ENCODE data around the gene ASB2. TPM values are rescaled to one million over a fixed set of nuclear protein-coding genes. Genes with fewer than 3 reads are reported as not detected.

Gene ASB2
- total RNA-seq, 1 donor = 1.1 TPM

DNA sequence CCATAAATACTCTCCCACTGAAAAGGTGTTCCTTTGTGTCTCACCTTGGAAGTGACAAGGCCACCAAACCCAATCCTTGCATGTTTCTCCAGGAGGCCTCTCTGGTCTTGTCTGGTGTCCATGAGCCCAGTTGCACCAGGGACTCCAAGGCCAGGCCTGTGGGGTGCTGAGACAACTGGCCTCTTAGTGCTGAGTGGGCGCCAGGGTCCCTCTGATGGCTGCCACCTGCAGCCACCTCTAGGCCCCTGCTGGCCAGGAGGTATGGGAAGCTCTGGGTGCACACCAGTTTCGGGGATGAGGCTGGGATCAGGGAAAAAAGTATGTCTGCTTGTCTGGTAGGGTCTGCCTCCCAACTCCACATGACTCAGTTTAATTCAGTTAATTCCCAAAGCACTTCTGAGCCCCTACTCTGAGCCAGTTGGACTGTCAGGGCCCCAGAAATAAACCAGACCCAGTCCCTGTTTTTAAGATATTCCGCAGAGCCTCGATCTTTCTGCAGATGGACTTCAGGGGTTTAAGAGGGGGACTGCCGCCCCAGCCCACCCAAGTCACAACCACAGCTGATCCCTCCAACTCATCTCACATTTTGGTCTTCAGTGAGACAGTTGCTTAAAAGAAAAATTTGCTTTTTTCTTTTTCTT lies 64.3 kb downstream of the ASB2 start:
- no peak for DNase-seq (ENCODE audit: low read depth in 2 of 3, low spot score in 2 of 3)

DNA sequence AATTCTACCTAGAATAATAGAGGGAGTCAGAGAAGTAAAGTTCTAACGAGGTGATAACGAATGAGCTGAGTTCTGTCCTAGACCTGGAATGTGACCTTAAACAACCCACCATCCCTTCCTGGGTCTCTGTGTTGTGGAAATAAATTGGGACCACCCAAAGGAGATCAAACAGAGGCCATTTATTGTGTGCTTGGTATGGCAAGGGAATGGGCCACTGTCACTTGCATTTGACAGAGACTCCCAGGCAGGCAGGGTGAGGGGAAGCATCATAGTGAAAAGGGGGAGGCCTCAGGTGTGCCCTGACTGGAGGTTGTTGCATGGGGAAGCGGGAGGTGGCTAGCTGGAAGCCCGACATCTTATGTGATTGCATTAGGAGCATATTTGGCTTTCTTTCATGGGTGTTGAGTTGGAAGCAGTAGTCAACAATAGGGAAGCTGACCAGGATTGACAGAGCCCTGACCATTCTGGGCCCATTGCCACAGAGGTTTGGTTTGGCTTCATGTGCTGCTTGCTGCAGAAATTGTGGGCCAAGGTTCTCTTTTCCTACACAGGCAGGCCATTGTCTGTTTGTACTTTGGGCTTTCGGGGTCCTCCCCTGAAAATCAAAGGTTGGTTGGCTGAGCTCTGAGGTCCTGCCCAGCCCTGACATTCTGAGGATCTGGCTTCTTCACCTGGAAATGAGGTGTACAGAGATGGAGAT lies 66.8 kb downstream of the ASB2 start:
- DNase-seq (ENCODE audit: low read depth in 2 of 3, low spot score in 2 of 3) = no peak

DNA sequence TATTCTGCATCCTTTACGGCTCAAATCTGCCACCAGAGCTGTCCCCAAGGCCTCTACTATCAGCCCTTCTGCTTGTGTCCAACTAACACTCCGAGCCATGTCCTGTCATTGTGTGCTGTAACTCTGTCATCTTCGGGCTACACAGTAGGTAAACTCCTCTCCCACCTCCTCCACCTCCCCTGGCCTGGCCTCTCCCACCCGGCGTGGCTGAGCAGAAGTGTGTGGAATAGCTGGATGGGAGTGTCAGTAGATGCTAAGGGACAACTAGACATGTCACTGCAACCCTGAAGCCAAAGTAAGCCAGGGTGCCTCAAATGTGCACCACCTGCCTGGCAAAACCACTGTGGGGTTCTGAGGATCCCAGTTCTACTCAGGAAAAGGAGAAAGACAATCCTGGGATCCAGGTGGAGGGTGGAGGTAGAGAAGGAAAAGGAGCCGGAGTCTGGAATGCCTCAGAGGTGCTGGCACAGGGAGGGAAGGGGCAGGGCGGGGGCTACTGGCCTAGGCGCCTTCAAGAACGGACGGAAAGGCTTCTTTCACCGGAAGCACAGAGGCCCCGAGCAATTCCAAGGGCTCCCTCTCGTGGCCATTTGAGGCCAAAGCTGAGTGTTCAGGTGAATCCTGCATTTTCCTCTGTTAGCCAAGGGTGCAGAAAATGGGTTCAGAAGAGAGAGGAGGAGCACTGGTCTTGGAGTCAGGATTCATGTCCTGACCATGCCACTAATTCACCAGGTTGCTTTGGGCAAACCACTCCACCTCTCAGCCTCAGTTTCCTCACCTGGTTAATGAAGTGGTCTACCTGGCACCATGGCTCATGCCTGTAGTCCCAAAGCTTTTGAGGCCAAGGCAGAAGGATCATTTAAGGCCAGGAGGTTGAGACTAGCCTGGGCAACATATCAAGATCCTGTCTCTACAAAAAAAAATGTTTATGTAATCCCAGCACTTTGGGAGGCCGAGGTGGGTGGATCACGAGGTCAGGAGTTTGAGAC lies 69.7 kb downstream of the ASB2 start:
- peak; percentile 6 to 60 (median 16) for DNase-seq (ENCODE audit: low read depth in 2 of 3, low spot score in 2 of 3)

DNA sequence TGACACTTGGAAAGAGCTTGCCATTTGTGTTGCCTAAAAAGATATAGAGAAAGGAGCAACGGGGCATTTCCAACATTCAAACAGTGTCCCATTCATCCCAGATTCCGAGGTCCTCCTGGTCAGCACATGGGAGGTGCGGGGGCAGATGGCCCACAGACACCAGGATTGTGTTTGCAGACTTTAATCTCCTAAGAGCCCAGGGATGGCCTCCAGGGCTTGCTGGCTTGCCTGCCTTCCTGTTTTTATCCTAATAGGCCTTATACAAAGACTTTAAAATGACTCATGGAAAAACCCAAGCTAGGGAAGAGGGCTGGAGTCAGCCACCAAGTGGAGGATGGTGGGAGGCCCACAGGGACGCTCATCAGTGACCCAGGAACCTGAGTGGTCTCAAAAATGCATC lies 70.7 kb downstream of the ASB2 start:
- DNase-seq (ENCODE audit: low read depth in 2 of 3, low spot score in 2 of 3) = no peak

DNA sequence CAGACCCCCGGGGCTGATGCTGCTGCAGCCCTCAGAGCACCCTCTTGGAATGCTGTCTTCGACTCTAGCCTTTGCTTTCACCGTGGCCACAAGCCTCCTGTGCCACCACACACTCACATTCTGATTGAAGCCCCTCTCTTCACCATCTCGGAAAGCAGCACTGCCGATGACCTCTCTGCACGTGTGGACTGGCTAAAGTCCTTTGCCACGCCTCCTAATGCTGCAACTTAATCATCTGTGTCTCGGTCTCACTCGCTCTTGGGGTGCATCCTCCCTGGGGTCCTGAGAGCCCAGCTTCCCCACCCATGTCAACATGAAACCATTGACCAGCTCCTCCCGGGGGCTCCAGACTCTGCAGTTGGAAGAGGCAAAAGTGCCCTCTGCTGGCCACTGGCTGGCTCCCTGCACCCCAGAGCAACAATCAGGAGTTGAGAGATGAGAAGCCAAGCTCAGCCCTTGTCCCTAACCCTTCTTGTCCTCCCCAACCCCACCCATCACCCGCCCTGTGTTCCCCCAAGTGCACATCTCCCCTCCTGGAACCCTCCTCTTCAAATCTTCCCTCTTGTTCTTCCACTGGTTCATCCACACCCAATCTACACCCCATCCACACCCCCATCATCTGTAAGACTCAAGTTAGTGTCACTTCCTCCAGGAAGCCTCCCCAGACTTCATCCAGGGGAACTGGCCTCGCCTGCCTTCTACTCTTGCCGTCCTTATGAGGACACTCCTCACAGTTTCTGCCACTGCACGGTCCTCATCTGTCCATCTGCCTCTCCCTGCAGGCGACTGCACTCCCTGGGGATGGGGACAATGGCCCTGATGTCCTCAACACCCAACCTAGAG lies 72.8 kb downstream of the ASB2 start:
- no peak for DNase-seq (ENCODE audit: low read depth in 2 of 3, low spot score in 2 of 3)

DNA sequence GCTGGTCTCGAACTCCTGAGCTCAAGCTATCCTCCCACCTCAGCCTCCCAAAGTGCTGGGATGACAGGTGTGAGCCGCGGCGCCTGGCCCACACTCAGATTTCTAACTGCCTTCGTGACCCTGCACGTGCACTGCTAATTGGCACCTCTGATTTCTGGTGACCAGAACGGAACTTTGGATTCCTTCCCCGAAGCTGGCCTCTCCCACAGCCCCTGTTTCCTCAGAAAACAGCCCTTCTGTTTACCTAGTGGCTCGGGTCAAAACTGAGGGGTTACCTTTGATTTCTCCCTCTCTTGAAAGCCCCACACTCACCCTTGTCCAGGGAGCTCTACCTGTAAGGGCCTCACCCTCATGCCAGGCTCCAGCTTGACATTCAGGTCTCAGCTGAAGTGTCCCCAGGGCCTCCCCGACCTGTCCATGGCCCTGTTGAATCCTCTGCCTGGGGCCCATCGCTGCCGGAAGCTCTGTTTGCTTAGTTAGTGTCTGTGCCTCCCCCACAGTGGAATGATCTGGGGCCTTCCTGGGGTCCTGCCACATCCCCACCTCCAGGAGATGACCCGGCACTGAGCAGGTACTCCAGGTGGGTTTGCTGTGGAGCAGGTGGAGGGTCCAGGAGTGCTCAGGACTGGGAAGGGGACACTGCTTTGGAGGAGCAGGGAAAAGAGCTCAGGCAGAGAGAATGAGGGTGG lies 73.6 kb downstream of the ASB2 start:
- DNase-seq (ENCODE audit: low read depth in 2 of 3, low spot score in 2 of 3) = no peak

DNA sequence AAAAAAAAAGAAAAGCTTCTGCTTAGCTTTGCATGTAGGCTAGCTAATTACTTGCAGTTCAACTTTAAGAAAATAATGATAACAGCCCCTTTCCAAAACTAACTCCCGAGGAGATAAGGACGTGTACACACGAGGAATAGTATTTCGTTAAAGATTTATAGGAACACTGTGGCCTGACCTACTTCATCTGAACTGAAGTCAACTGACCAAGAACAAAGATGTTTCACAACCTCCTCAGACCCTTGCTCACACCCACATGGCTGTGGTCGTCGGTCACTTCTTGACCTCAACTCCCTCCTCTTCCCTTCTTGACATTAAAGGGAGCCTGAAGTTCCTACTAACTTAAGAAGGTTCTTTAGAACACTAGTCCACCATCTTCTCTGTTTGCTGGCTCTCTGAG lies 74.6 kb downstream of the ASB2 start:
- no peak for DNase-seq (ENCODE audit: low read depth in 2 of 3, low spot score in 2 of 3)

DNA sequence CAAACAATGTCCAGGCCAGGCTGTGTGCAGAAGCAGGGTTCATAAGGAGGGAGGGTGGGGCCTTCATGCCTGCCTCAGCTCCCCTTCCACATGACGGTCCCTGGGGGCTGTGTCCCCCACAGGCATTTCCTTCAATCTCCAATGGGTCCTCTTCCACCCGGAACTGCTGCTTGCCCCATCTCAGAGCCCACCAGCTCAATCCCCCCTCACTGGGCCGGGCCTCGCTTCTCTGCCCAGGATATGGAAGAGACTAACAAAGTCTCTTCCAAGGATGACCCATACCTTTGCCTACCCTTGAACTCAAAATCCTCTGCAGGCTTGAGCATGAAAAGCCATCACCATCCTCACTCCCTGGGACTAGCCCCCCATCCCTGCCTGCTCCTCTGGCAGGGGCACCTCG lies 77.6 kb downstream of the ASB2 start:
- DNase-seq (ENCODE audit: low read depth in 2 of 3, low spot score in 2 of 3) = no peak

DNA sequence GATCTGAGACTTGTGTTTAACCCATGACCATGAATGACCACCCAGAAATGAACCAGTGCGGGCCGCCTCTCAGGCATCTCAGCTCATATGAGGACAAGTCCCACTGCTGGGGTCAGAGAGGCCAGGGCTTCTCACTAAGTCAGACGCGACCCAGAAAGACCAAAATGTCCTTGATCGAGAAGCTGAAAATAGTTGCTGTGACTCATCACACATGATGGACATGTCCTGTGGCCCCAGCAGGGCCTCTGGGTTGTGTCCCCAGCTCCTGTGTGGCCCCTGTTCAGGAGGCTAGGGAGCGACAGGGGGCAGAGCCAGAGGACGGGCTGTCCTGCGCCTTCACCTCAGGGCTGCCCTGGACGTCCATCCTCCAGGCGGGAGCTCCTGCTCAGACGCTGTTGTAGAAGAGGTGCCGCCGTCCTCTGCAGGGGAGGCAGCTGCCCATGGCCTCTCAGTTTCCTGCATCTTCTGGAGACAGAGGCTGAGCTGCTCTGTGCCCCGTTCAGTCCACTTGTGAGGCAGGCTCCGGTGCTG lies 78.2 kb downstream of the ASB2 start:
- DNase-seq (ENCODE audit: low read depth in 2 of 3, low spot score in 2 of 3) = no peak

DNA sequence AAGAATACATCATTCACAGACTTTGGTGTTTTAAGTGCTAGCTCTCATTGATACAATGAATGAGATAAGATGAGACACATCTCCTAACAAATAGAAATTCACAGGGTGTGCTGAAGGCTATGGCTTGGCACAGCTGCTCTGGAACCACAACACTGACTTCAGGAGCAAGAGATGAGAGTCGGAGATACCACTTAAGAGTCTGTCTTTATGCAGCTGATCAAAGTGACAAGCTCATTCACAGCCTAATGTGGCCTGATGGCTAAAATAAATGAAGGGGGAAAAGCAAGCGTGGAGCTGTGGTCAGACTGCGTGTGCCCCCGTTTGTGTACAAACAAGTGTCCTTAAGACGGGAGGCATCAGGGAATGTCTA lies 78.9 kb downstream of the ASB2 start:
- no peak for DNase-seq (ENCODE audit: low read depth in 2 of 3, low spot score in 2 of 3)

DNA sequence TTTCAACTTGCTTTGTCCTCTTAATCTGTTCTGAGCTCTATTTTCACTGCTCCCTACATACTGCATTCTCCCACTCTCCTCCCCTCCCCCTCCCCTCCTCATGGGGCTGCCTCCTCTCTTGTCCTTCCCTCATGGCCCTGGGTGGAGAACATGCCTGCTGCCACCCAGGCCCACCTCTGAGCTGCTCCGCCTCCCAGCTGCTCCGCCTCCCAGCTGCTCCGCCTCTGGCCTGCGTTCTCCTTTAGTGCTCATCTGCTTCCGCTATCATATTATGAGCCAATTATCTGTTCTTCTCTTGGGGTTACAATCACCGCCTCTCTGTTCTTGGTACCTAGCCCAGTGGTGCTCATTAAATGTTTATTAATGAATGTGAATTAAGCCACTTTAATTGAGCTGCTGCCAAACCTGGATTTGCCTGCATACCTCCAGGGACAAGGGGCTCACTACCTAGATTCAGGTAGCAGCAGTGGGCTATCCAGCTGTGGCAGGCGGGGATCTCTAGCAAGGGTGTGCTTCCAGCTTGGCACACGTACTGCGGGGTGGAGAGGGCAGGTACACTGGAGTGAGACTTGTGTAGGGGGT lies 81.3 kb downstream of the ASB2 start:
- no peak for DNase-seq (ENCODE audit: low read depth in 2 of 3, low spot score in 2 of 3)

DNA sequence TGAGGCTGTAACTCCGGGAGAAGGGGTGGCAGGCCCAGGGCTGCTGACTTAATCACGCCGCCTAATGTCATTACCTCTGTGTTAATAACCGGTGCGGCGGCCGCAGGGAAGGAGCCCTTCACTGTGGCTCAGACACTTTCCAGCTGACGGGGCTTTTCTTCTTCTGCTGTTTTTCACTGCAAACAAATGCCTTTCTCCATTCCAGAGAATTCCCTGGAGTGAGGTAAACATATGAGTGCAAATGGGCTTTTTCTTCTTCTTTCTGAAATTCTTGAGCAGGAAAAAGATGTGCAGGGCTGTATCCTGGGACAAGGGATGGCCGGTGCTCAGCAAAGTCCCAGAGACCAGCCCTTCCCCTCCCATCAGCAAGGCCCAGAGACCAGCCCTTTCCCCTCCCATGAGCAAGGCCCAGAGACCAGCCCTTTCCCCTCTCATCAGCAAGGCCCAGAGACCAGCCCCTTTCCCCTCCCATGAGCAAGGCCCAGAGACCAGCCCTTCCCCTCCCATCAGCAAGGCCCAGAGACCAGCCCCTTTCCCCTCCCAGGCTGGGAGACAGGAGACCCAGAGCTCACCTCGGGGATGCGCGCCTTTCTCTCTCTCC lies 82.6 kb downstream of the ASB2 start:
- DNase-seq (ENCODE audit: low read depth in 2 of 3, low spot score in 2 of 3) = no peak

DNA sequence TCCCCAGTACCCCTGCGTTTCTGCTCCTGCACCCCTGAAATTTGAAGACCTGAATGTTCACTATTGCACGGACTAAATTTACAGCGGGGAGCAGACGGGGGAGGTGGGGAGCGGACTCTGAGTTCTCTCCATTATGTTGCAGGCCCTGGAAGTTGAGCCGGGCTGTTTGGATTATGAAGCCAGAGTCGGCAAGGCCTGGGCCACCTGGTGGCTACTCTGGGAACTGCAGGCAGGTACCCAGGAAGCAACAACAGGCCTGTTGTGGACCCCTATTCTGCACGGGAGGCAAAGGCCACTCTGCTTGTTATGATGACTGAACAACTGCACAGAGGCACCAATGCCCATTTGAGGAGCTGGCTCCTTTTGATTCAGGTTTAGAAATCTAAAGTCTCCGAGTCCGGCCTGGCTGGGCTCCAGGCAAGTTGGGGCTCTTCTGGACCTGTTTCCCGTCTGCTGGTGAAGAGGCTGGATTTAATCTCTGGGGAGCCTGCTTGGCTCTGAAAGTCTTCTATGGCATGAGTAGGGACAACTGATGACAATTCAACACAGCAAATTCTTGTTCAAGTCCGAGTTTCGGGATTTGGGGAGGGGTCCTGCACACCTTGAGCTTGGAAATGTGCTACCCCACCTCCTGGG lies 83.3 kb downstream of the ASB2 start:
- peak; percentile 37 to 66 (median 48) for DNase-seq (ENCODE audit: low read depth in 2 of 3, low spot score in 2 of 3)

DNA sequence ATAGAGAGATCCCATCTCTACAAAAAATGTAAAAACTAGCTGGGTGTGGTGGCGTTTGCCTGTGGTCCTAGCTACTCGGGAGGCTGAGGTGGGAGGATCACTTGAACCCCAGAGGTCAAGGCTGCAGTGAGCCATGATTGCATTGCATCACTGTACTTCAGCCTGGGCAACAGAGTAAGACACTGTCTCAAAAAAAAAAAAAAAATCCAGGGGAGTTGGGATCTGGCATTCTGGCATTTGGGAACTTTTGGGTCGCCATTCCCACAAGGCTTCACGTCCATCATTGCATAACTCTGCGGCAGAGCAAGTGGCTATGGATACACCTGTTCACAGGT lies 83.9 kb downstream of the ASB2 start:
- DNase-seq (ENCODE audit: low read depth in 2 of 3, low spot score in 2 of 3) = no peak

DNA sequence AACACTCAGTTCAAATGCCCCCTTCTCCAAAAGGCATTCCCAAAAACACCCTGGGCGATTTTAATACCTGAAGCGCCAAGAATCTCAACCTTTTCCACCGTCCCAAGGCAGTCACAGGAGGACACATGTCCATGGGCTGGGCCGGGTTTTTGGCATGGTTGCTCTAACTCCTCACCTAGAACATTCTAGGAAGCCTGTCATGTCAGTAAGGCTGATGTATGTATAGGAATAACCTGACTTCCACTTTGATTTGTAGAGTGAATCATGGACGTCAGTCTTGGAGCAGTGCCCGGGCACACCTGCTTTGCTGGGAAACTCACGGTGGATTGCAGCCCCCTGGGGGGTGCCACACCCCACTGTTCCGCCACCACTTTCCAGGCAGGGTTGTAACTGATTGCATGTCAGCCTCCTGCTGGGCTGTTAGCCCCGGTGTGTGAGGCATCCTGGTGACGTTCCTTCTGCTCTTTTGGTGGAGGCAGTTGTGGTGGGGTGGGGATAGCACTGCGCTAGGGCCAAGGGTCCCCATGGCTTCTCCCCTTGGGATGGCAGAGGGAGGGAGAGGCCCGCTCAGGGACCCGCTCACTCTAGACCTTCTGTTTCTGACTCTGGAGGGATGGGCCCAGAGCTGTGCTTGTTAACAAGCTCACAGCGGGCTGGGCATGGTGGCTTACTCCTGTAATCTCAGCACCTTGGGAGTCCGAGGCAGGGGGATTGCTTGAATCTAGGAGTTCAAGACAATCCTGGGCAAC lies 84.4 kb downstream of the ASB2 start:
- DNase-seq (ENCODE audit: low read depth in 2 of 3, low spot score in 2 of 3) = no peak

DNA sequence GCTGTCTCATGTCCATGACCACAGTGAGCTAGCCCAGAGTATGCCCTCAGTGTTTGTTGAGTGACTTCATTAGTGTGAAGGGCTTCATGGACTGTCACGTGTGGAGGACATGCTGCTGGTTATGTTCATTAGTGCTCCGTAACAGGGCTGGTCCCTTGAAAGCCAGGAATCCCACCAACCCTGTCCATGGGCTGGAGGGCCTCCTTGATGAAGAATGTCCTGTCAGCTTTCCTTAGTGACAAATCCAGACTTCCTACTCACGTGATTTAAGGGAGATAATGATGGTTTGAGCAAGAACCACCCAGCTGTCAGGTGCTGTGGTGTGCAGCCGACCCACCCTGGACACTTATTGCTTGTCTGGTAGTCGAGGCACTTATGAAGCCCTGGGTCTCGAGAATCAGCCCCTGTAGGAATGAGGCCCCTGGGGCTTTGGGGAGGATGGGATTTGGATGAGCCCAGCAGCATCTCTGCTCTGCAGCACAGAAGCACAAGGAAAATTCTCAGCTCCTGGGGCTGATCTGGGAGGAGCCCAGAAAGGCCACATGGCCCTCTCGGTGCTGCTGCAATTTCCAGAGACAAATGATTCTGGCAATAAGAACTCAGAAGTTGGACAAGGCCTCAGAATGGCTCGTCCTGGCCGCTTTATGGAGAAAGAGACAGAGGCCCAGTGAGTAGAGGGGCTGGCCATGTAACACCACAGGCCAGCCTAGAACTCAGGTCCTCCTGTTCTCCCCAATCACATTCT lies 86.5 kb downstream of the ASB2 start:
- no peak for DNase-seq (ENCODE audit: low read depth in 2 of 3, low spot score in 2 of 3)

DNA sequence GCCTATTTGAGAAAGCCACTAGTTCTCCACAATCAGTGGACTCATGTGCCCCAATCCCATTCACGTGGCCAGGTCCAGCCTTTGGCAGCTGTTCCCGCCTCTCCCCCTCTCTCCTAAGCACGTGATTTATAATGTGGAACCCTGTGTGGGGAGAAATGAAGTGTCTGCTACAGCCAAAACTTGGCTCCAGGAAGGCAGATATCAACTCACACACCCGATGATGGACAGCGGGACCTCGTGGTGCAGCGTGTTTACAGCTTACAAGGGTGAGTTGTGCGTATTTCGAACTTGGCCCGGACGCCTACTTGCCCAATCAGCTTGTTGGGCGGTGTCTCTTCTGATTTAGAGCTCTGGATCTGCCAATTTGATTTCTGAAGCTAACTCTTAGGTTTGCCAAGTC lies 87.4 kb downstream of the ASB2 start:
- no peak for DNase-seq (ENCODE audit: low read depth in 2 of 3, low spot score in 2 of 3)
